ENCODE data around the gene FAM177B. TPM values are rescaled to one million over a fixed set of nuclear protein-coding genes. Genes with fewer than 3 reads are reported as not detected.

The FAM177B gene
- total RNA-seq, 4 donors from 2014 or later: 0.33 TPM; not detected in 3

GRCh38 chr1:222772996-222773379 lies 36.0 kb downstream of the FAM177B start:
- Histone ChIP-seq H3K4me1 (peaks cover 3 to 8% of the 10 kb centered on the region in 2 donors), H3K27ac (peak overlapping the region in 2 of 3 donors; percentile 35 to 72), H3K9me3 (no peaks in the 10 kb centered on the region), H3K27me3 (no peaks in the 10 kb centered on the region), H3K4me3 (replicated peaks in 1 of 3) (no peak overlapping the region), H3K36me3 (no peaks in the 10 kb centered on the region)
- no peak for TF ChIP-seq POLR2A (IDR thresholded peaks at IDR 0.05)
- 38 to 40% methylated on average over 4 of the region's 4 CpGs for WGBS, 2 donors
- DNase-seq: peak in 1 of 2 donors; percentile 10
- intact Hi-C loops (cut with DNase I): no loop called here

GRCh38 chr1:222777463-222777862 lies 40.5 kb downstream of the FAM177B start:
- peaks cover 3 to 8% of the 10 kb centered on the region in 2 donors for H3K4me1 ChIP-seq
- H3K27me3 ChIP-seq: no peaks in the 10 kb centered on the region
- WGBS, 2 donors: 93 to 96% methylated on average over 1 of the region's 1 CpG
- intact Hi-C loops (cut with DNase I): no loop called here
- no peak overlapping the region for H3K27ac ChIP-seq
- no peaks in the 10 kb centered on the region for H3K36me3 ChIP-seq
- no peaks in the 10 kb centered on the region for H3K9me3 ChIP-seq
- no peak overlapping the region for H3K4me3 ChIP-seq (replicated peaks in 1 of 3)
- no peak for DNase-seq
- no peak for TF ChIP-seq CTCF (IDR thresholded peaks at IDR 0.05)
- no peak for TF ChIP-seq POLR2A (IDR thresholded peaks at IDR 0.05)

DNA sequence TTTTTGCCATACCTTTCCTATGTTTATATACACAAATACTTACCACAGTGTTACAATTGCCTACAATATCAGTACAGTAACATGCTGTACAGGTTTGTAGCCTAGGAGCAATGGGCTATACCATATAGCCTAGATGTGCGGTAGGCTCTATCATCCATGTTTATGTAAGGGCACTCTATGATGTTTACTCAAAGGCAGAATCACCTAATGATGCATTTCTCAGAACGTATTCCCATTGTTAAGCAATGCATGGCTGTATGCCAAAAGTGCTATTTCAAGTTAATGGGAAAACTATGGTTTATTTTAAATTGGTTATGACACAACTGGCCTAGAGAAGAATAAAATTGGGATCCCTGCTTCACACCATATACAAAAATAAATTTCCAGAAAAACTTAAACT lies 41.0 kb downstream of the FAM177B start:
- H3K4me1 ChIP-seq: peaks cover 1 to 5% of the 10 kb centered on the region in 2 donors

GRCh38 chr1:222781251-222781650 lies 44.2 kb downstream of the FAM177B start:
- Histone ChIP-seq H3K36me3 (no peaks in the 10 kb centered on the region), H3K9me3 (no peaks in the 10 kb centered on the region), H3K27ac (no peak overlapping the region), H3K4me3 (replicated peaks in 1 of 3) (no peak overlapping the region), H3K27me3 (no peaks in the 10 kb centered on the region), H3K4me1 (peaks cover 21 to 22% of the 10 kb centered on the region in 2 donors)
- 76 to 77% methylated on average over 4 of the region's 4 CpGs for WGBS, 2 donors
- DNase-seq: no peak
- intact Hi-C loops (cut with DNase I): no loop called here
- TF ChIP-seq POLR2A (IDR thresholded peaks at IDR 0.05) (no peak), CTCF (IDR thresholded peaks at IDR 0.05) (no peak)

More for the DNA sequence above, 41.0 kb downstream of the FAM177B start:
- WGBS, 2 donors: 47 to 54% methylated on average over 2 of the region's 2 CpGs
- TF ChIP-seq POLR2A (IDR thresholded peaks at IDR 0.05) (no peak), CTCF (IDR thresholded peaks at IDR 0.05) (no peak)
- Histone ChIP-seq H3K36me3 (no peaks in the 10 kb centered on the region), H3K9me3 (no peaks in the 10 kb centered on the region), H3K4me3 (replicated peaks in 1 of 3) (no peak overlapping the region), H3K27ac (no peak overlapping the region), H3K27me3 (no peaks in the 10 kb centered on the region)
- DNase-seq: no peak
- intact Hi-C loops (cut with DNase I): no loop called here

- no peak for DNase-seq
- intact Hi-C loops (cut with DNase I): no loop called here
- Histone ChIP-seq H3K4me3 (replicated peaks in 1 of 3) (no peak overlapping the region), H3K4me1 (peaks cover 22 to 24% of the 10 kb centered on the region in 2 donors), H3K27me3 (no peaks in the 10 kb centered on the region), H3K9me3 (no peaks in the 10 kb centered on the region), H3K27ac (no peak overlapping the region), H3K36me3 (no peaks in the 10 kb centered on the region)
- TF ChIP-seq POLR2A (IDR thresholded peaks at IDR 0.05): no peak
- no peak for TF ChIP-seq CTCF (IDR thresholded peaks at IDR 0.05)
These were observed 46.0 kb downstream of the FAM177B start for GRCh38 chr1:222783051-222783450.

- peak overlapping the region in 1 of 3 donors; percentile 39 for H3K27ac ChIP-seq
These were observed 47.4 kb downstream of the FAM177B start for GRCh38 chr1:222784371-222784770.

More at GRCh38 chr1:222784371-222784770, 47.4 kb downstream of the FAM177B start:
- no peaks in the 10 kb centered on the region for H3K27me3 ChIP-seq
- DNase-seq: peak; percentile 21 to 25
- TF ChIP-seq CTCF (IDR thresholded peaks at IDR 0.05): no peak
- no peak for TF ChIP-seq POLR2A (IDR thresholded peaks at IDR 0.05)
- WGBS, 2 donors: 25 to 26% methylated on average over 3 of the region's 3 CpGs
- H3K4me1 ChIP-seq: peaks cover 22 to 24% of the 10 kb centered on the region in 2 donors
- intact Hi-C loops (cut with DNase I): no loop called here
- H3K36me3 ChIP-seq: no peaks in the 10 kb centered on the region
- no peaks in the 10 kb centered on the region for H3K9me3 ChIP-seq
- H3K4me3 ChIP-seq (replicated peaks in 1 of 3): no peak overlapping the region

Measured in thyroid gland (tissue), 4 donors.